ENCODE data around the gene TNIK. TPM values are rescaled to one million over a fixed set of nuclear protein-coding genes. Genes with fewer than 3 reads are reported as not detected.
A peak's percentile ranks its signal among the peaks of the same experiment; 100 is the strongest.

The TNIK gene
- total RNA-seq, 1 experiment from 2014 or later: 7.0 TPM

GRCh38 chr3:171227828-171228227 is 232.4 kb downstream of the TNIK start:
- H3K4me3 ChIP-seq (ENCODE audit: low read length): no peak overlapping the region
- H3K4me1 ChIP-seq (ENCODE audit: insufficient read depth, low read length): no peaks in the 10 kb centered on the region; the same call in 1 of the 2 replicates
- TF ChIP-seq EZH2phosphoT487 (IDR thresholded peaks at IDR 0.05; ENCODE audit: borderline replicate concordance, low read length) (no peak), EZH2 (IDR thresholded peaks at IDR 0.05; ENCODE audit: low read length, unreplicated experiment) (no peak), CTCF (conservative IDR thresholded peaks at IDR 0.05; ENCODE audit: low read depth, low read length) (no peak)
- no peaks in the 10 kb centered on the region for H4K20me1 ChIP-seq (ENCODE audit: low read length)
- ATAC-seq (no peak), DNase-seq (no peak)
- POLR2A ChIA-PET (ENCODE audit: unreplicated experiment): no interaction called here
- CTCF ChIA-PET: no interaction called here
- no peak overlapping the region for H3K4me2 ChIP-seq (ENCODE audit: low read length)
- no peak overlapping the region for H2AFZ ChIP-seq (ENCODE audit: low read length)
- no peaks in the 10 kb centered on the region for H3K79me2 ChIP-seq (ENCODE audit: low read length)
- intact Hi-C loops (cut with micrococcal nuclease): no loop called here
- H3K9ac ChIP-seq (ENCODE audit: low read length): no peak overlapping the region
- H3K36me3 ChIP-seq (ENCODE audit: low read depth, low read length): no peaks in the 10 kb centered on the region
- no peak overlapping the region for H3K27ac ChIP-seq (ENCODE audit: low read length)
- no peaks in the 10 kb centered on the region for H3K9me3 ChIP-seq (ENCODE audit: low read length)
- BruUV-seq (replicated peaks): no TSS peak
- H3K9me2 ChIP-seq (replicated peaks; ENCODE audit: low read length): no peaks in the 10 kb centered on the region
- no peaks in the 10 kb centered on the region for H3F3A ChIP-seq (ENCODE audit: low read length, unreplicated experiment)
- H3K27me3 ChIP-seq (ENCODE audit: low read length): no peaks in the 10 kb centered on the region

- ATAC-seq (no peak), DNase-seq (no peak)
- Histone ChIP-seq H3K9me3 (ENCODE audit: low read length) (no peaks in the 10 kb centered on the region), H3K9ac (ENCODE audit: low read length) (no peak overlapping the region), H3F3A (ENCODE audit: low read length, unreplicated experiment) (no peaks in the 10 kb centered on the region), H3K4me1 (ENCODE audit: insufficient read depth, low read length) (no peaks in the 10 kb centered on the region; the same call in 1 of the 2 replicates), H3K4me3 (ENCODE audit: low read length) (no peak overlapping the region), H3K9me2 (replicated peaks; ENCODE audit: low read length) (no peaks in the 10 kb centered on the region), H3K4me2 (ENCODE audit: low read length) (no peak overlapping the region), H4K20me1 (ENCODE audit: low read length) (no peaks in the 10 kb centered on the region), H3K79me2 (ENCODE audit: low read length) (no peaks in the 10 kb centered on the region), H3K27ac (ENCODE audit: low read length) (no peak overlapping the region), H3K36me3 (ENCODE audit: low read depth, low read length) (no peaks in the 10 kb centered on the region), H2AFZ (ENCODE audit: low read length) (no peak overlapping the region), H3K27me3 (ENCODE audit: low read length) (no peaks in the 10 kb centered on the region)
- CTCF ChIA-PET: no interaction called here
- POLR2A ChIA-PET (ENCODE audit: unreplicated experiment): no interaction called here
- TF ChIP-seq EZH2 (IDR thresholded peaks at IDR 0.05; ENCODE audit: low read length, unreplicated experiment) (no peak), EZH2phosphoT487 (IDR thresholded peaks at IDR 0.05; ENCODE audit: borderline replicate concordance, low read length) (no peak), CTCF (conservative IDR thresholded peaks at IDR 0.05; ENCODE audit: low read depth, low read length) (no peak)
- intact Hi-C loops (cut with micrococcal nuclease): no loop called here
- no TSS peak for BruUV-seq (replicated peaks)
Observed at GRCh38 chr3:171227359-171227758, 232.8 kb downstream of the TNIK start.

- Histone ChIP-seq H3K79me2 (ENCODE audit: low read length) (no peaks in the 10 kb centered on the region), H3K9me3 (ENCODE audit: low read length) (no peaks in the 10 kb centered on the region), H3K27me3 (ENCODE audit: low read length) (no peaks in the 10 kb centered on the region), H3K4me3 (ENCODE audit: low read length) (no peak overlapping the region), H3K4me2 (ENCODE audit: low read length) (no peak overlapping the region), H3K9me2 (replicated peaks; ENCODE audit: low read length) (no peaks in the 10 kb centered on the region), H3K4me1 (ENCODE audit: insufficient read depth, low read length) (no peaks in the 10 kb centered on the region; the same call in 1 of the 2 replicates), H3K27ac (ENCODE audit: low read length) (no peak overlapping the region), H3K36me3 (ENCODE audit: low read depth, low read length) (no peaks in the 10 kb centered on the region), H2AFZ (ENCODE audit: low read length) (no peak overlapping the region), H4K20me1 (ENCODE audit: low read length) (no peaks in the 10 kb centered on the region), H3K9ac (ENCODE audit: low read length) (no peak overlapping the region), H3F3A (ENCODE audit: low read length, unreplicated experiment) (no peaks in the 10 kb centered on the region)
- intact Hi-C loops (cut with micrococcal nuclease): no loop called here
- TF ChIP-seq EZH2 (IDR thresholded peaks at IDR 0.05; ENCODE audit: low read length, unreplicated experiment) (no peak), CTCF (conservative IDR thresholded peaks at IDR 0.05; ENCODE audit: low read depth, low read length) (no peak), EZH2phosphoT487 (IDR thresholded peaks at IDR 0.05; ENCODE audit: borderline replicate concordance, low read length) (no peak)
- POLR2A ChIA-PET (ENCODE audit: unreplicated experiment): no interaction called here
- ATAC-seq (peak; percentile 38; the same call in 1 of the 2 replicates), DNase-seq (no peak)
- CTCF ChIA-PET: no interaction called here
- no TSS peak for BruUV-seq (replicated peaks)
Observed at GRCh38 chr3:171226794-171227193, 233.4 kb downstream of the TNIK start.
